Measurements from ENCODE around the gene AMBP. TPM values are rescaled to one million over a fixed set of nuclear protein-coding genes. Genes with fewer than 3 reads are reported as not detected.

Gene AMBP
- total and polyA plus RNA-seq, 7 donors = 0.16 to 0.84 TPM; not detected in 5

DNA sequence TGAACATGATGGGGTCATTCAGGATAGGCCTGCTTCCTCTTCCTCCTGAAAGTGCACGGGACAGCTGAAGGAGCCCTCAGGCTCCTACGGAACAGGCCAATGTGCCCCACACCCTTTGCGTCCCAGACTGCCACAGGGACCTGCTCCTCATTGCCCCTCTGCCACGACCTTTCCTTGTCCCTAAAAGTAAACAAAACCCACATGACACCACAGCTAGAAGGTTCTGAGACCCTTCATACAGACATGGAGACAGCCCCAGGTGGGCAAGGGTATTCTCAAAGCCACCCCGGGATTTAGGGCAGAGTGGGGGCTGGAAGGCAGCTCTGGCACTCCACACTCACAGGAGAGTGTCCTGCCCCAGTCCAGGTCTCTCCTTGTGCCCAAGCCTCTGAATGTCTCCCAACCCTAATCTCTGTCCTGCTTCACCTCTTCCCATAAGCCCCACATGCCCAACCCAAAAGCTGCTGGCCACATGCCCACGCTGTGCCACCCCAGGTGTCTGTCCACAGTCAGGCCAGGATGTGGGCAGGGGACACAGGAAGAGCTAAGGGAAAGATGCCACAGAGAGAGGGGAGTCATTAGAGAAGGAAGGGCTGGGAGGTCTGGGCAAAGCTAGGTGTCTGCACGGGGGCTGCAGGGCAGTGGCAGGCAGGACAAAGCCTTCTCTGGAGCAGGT, 800 bp downstream of the AMBP start:
- Histone ChIP-seq H3K4me1 (no peaks in the 10 kb centered on the region), H3K36me3 (ENCODE audit: insufficient read depth in 1 of 2, low read depth in 1 of 2) (no peaks in the 10 kb centered on the region), H3K27ac (no peak overlapping the region), H3K27me3 (ENCODE audit: insufficient read depth in 3 of 3, low read length in 2 of 3) (peaks cover 0 to 2% (median 0%) of the 10 kb centered on the region in 3 donors), H3K4me3 (no peak overlapping the region), H3K9me3 (no peaks in the 10 kb centered on the region)
- WGBS, 3 donors = 63 to 69% (median 65%) methylated on average over 7 of the region's 7 CpGs
- TF ChIP-seq, protein P1, sequence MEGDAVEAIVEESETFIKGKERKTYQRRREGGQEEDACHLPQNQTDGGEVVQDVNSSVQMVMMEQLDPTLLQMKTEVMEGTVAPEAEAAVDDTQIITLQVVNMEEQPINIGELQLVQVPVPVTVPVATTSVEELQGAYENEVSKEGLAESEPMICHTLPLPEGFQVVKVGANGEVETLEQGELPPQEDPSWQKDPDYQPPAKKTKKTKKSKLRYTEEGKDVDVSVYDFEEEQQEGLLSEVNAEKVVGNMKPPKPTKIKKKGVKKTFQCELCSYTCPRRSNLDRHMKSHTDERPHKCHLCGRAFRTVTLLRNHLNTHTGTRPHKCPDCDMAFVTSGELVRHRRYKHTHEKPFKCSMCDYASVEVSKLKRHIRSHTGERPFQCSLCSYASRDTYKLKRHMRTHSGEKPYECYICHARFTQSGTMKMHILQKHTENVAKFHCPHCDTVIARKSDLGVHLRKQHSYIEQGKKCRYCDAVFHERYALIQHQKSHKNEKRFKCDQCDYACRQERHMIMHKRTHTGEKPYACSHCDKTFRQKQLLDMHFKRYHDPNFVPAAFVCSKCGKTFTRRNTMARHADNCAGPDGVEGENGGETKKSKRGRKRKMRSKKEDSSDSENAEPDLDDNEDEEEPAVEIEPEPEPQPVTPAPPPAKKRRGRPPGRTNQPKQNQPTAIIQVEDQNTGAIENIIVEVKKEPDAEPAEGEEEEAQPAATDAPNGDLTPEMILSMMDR (IDR thresholded peaks at IDR 0.05) = no peak
- no peak for DNase-seq
- intact Hi-C loops (cut with DNase I) = no loop called here
- no peak for ATAC-seq

GRCh38 chr9:114076237-114077161, 1.6 kb downstream of the AMBP start:
- ATAC-seq (no peak), DNase-seq (no peak)
- peaks cover 0 to 2% (median 0%) of the 10 kb centered on the region in 3 donors for H3K27me3 ChIP-seq (ENCODE audit: insufficient read depth in 3 of 3, low read length in 2 of 3)
- H3K4me3 ChIP-seq = no peak overlapping the region
- no peak overlapping the region for H3K27ac ChIP-seq
- H3K9me3 ChIP-seq = no peaks in the 10 kb centered on the region
- WGBS, 3 donors = 69 to 79% (median 77%) methylated on average over 14 of the region's 14 CpGs
- TF ChIP-seq, protein P1 (IDR thresholded peaks at IDR 0.05) = no peak
- intact Hi-C loops (cut with DNase I) = no loop called here
- no peaks in the 10 kb centered on the region for H3K36me3 ChIP-seq (ENCODE audit: insufficient read depth in 1 of 2, low read depth in 1 of 2)
- no peaks in the 10 kb centered on the region for H3K4me1 ChIP-seq

DNA sequence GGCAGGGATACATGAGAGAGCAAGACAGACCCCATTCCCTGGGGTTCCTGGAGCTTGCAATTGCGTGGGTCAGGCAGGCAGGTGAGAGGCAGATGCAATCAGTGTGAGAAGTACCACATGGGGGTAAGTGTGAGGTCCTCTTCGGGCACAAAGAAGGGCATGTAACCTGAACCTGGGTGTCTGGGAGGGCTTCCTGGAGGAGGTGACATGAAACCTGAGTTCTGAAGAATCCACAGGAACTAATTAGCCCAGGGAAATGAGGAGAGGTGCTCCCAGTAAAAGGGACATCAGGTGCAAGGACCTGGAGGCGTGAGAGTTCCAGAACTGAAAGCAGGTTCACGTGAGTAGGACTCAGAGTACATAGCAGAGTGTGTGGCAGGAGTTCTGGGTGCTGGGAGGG, 2.5 kb downstream of the AMBP start:
- TF ChIP-seq, protein P1 (IDR thresholded peaks at IDR 0.05) = no peak
- H3K9me3 ChIP-seq = no peaks in the 10 kb centered on the region
- no peak overlapping the region for H3K27ac ChIP-seq
- peaks cover 0 to 2% (median 0%) of the 10 kb centered on the region in 3 donors for H3K27me3 ChIP-seq (ENCODE audit: insufficient read depth in 3 of 3, low read length in 2 of 3)
- ATAC-seq (no peak), DNase-seq (no peak)
- no peaks in the 10 kb centered on the region for H3K36me3 ChIP-seq (ENCODE audit: insufficient read depth in 1 of 2, low read depth in 1 of 2)
- no peaks in the 10 kb centered on the region for H3K4me1 ChIP-seq
- intact Hi-C loops (cut with DNase I) = no loop called here
- H3K4me3 ChIP-seq = no peak overlapping the region
- WGBS, 3 donors = 67 to 82% (median 68%) methylated on average over 4 of the region's 4 CpGs

DNA sequence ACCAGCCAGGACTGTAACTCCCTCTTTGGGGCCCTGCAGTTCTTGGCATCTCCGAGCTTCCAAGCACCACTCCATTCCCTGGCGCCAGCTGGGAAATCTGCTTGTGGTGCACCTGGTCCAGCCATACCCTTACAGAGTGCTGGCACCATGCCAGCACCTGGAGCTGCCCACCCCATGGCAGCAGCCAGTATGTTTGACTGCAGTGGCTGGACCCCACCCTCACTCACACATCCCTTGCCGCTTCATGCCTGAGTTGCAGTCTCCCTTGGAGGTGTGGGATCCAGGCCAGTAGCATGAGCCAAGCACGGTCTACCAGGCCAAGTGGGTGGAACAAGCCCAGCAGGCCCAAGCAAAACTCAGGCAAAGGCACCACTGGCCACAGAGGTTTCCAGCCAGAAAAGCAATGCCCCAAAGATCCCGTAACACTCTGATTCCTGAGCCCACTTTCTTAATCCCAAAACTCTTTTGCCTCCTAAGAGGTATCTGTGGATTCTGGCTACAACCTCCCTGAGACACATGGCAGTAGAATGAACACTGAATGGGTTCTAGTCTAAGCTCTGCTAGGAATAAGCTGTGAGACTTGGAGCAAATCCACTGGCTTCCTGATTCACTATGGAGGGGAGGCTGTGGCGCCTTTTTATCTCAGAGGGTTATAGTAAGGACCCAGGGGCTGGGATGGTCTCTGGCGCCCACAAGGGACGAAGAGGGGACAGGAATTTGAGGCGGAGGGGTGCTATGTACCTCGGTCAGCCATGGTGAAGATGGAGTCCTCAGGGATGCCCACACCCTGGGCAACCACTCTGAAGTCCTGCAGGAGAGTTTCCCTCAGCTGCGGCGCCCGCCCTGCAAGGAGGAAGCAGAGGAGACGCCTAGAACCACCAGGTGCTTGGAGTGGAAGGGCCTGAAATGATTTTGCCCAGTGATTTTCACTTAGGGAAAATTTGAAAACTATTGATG, 5.6 kb downstream of the AMBP start:
- H3K36me3 ChIP-seq (ENCODE audit: insufficient read depth in 1 of 2, low read depth in 1 of 2) = no peaks in the 10 kb centered on the region
- no peak overlapping the region for H3K27ac ChIP-seq
- intact Hi-C loops (cut with DNase I) = no loop called here
- DNase-seq (peak; percentile 60 to 74), ATAC-seq (peak; percentile 56 to 82 (median 74))
- no peaks in the 10 kb centered on the region for H3K4me1 ChIP-seq
- no peaks in the 10 kb centered on the region for H3K9me3 ChIP-seq
- H3K27me3 ChIP-seq (ENCODE audit: insufficient read depth in 3 of 3, low read length in 2 of 3) = peaks cover 0 to 3% (median 2%) of the 10 kb centered on the region in 3 donors
- TF ChIP-seq, protein P1 (IDR thresholded peaks at IDR 0.05) = no peak
- WGBS, 3 donors = 55 to 64% (median 55%) methylated on average over 14 of the region's 14 CpGs
- H3K4me3 ChIP-seq = no peak overlapping the region
